ENCODE measurements around the gene RCCD1. TPM values are rescaled to one million over a fixed set of nuclear protein-coding genes. Genes with fewer than 3 reads are reported as not detected.

Gene RCCD1
- total RNA-seq, 1 experiment from 2014 or later: 51.5 TPM

GRCh38 chr15:90948506-90948905 is 6.2 kb upstream of the RCCD1 start:
- Histone ChIP-seq H3K4me1 (replicated peaks; ENCODE audit: insufficient read depth) (peaks cover 6% of the 10 kb centered on the region; the same call in 1 of the 2 replicates), H4K20me1 (ENCODE audit: insufficient read depth) (no peaks in the 10 kb centered on the region), H2AFZ (no peak overlapping the region), H3K9me3 (ENCODE audit: insufficient read depth, low read depth) (no peaks in the 10 kb centered on the region), H3K4me3 (no peak overlapping the region), H3K27ac (no peak overlapping the region), H3K36me3 (ENCODE audit: low read depth) (no peaks in the 10 kb centered on the region; the same call in 1 of the 2 replicates), H3K9me2 (ENCODE audit: insufficient read depth) (no peaks in the 10 kb centered on the region), H3K4me2 (no peak overlapping the region), H3F3A (ENCODE audit: insufficient read depth, low read depth) (peaks cover 6% of the 10 kb centered on the region; the same call in 1 of the 2 replicates), H3K27me3 (ENCODE audit: insufficient read depth, low read depth) (no peaks in the 10 kb centered on the region), H3K79me2 (ENCODE audit: low read depth) (no peaks in the 10 kb centered on the region)
- ChIA-PET POLR2A (ENCODE audit: unreplicated experiment) (no interaction called here), CTCF (interaction anchor here (0.7 kb wide), 1 partner anchor 15 kb away, joined by 15 read pairs; no protein-coding TSS in a partner anchor)
- no peak for DNase-seq
- no peak for TF ChIP-seq EZH2 (IDR thresholded peaks at IDR 0.05; ENCODE audit: low read depth)
- no peak for TF ChIP-seq CTCF (conservative IDR thresholded peaks at IDR 0.05)
- intact Hi-C loops (cut with micrococcal nuclease; ENCODE audit: unreplicated experiment): no loop called here
- no TSS peak for BruUV-seq (replicated peaks)

GRCh38 chr15:90949979-90950675 is 4.6 kb upstream of the RCCD1 start:
- no TSS peak for BruUV-seq (replicated peaks)
- 0 out of 2 replicates have a peak overlapping the region, but pooled peaks have one; percentile 9 for H3K27ac ChIP-seq
- no peak overlapping the region for H3K4me3 ChIP-seq
- no peaks in the 10 kb centered on the region for H3K79me2 ChIP-seq (ENCODE audit: low read depth)
- H3K9me3 ChIP-seq (ENCODE audit: insufficient read depth, low read depth): no peaks in the 10 kb centered on the region
- no peak overlapping the region for H2AFZ ChIP-seq
- H3K4me1 ChIP-seq (replicated peaks; ENCODE audit: insufficient read depth): peaks cover 6% of the 10 kb centered on the region; the same call in 1 of the 2 replicates
- no peaks in the 10 kb centered on the region for H3K27me3 ChIP-seq (ENCODE audit: insufficient read depth, low read depth)
- peaks cover 18% of the 10 kb centered on the region for H3F3A ChIP-seq (ENCODE audit: insufficient read depth, low read depth)
- DNase-seq: no peak
- CTCF ChIA-PET: interaction anchor here (0.6 kb wide), 1 partner anchor 18 kb away, joined by 3 read pairs; no protein-coding TSS in a partner anchor
- H3K36me3 ChIP-seq (ENCODE audit: low read depth): no peaks in the 10 kb centered on the region; the same call in 1 of the 2 replicates
- no peaks in the 10 kb centered on the region for H4K20me1 ChIP-seq (ENCODE audit: insufficient read depth)
- no peaks in the 10 kb centered on the region for H3K9me2 ChIP-seq (ENCODE audit: insufficient read depth)
- POLR2A ChIA-PET (ENCODE audit: unreplicated experiment): no interaction called here
- TF ChIP-seq EZH2 (IDR thresholded peaks at IDR 0.05; ENCODE audit: low read depth) (no peak), CTCF (conservative IDR thresholded peaks at IDR 0.05) (no peak)
- no peak overlapping the region for H3K4me2 ChIP-seq
- intact Hi-C loops (cut with micrococcal nuclease; ENCODE audit: unreplicated experiment): no loop called here

- ChIA-PET CTCF (no interaction called here), POLR2A (ENCODE audit: unreplicated experiment) (no interaction called here)
- intact Hi-C loops (cut with micrococcal nuclease; ENCODE audit: unreplicated experiment): no loop called here
These were observed 4.0 kb upstream of the RCCD1 start for GRCh38 chr15:90950676-90951075.

More at GRCh38 chr15:90950676-90951075, 4.0 kb upstream of the RCCD1 start:
- DNase-seq: no peak
- no peaks in the 10 kb centered on the region for H3K9me3 ChIP-seq (ENCODE audit: insufficient read depth, low read depth)
- H3K36me3 ChIP-seq (ENCODE audit: low read depth): no peaks in the 10 kb centered on the region; the same call in 1 of the 2 replicates
- H3K4me1 ChIP-seq (replicated peaks; ENCODE audit: insufficient read depth): peaks cover 8% of the 10 kb centered on the region
- no peak overlapping the region for H2AFZ ChIP-seq
- peaks cover 18% of the 10 kb centered on the region for H3F3A ChIP-seq (ENCODE audit: insufficient read depth, low read depth)
- no peak overlapping the region for H3K4me3 ChIP-seq
- no peaks in the 10 kb centered on the region for H3K27me3 ChIP-seq (ENCODE audit: insufficient read depth, low read depth)
- BruUV-seq (replicated peaks): no TSS peak
- no peak for TF ChIP-seq CTCF (conservative IDR thresholded peaks at IDR 0.05)
- TF ChIP-seq EZH2 (IDR thresholded peaks at IDR 0.05; ENCODE audit: low read depth): no peak
- H3K79me2 ChIP-seq (ENCODE audit: low read depth): peaks cover 5% of the 10 kb centered on the region
- H4K20me1 ChIP-seq (ENCODE audit: insufficient read depth): no peaks in the 10 kb centered on the region
- H3K9me2 ChIP-seq (ENCODE audit: insufficient read depth): no peaks in the 10 kb centered on the region
- no peak overlapping the region for H3K27ac ChIP-seq
- no peak overlapping the region for H3K4me2 ChIP-seq

Measured in PC-9 (cell line).